Activated gamma-delta T cell treated with anti-CD3 and anti-CD28 coated beads, Interleukin-2, amount 50 U/mL, for 16 hours (primary cell): ENCODE measurements around the gene ASB10.
A peak's percentile ranks its signal among the peaks of the same experiment; 100 is the strongest.

Source experiments
- DNase-seq: peaks from one replicate; pipeline ENCODE4 v3.0.0-alpha.2; 2020; ENCODE audit warnings: low read depth

ASB10 gene

GRCh38 chr7:151187409-151188251 is 580 bp upstream of the ASB10 start:
- no peak for DNase-seq

- DNase-seq = no peak
Observed at GRCh38 chr7:151185762-151186639, 1.0 kb downstream of the ASB10 start.

GRCh38 chr7:151181011-151181431 is 6.0 kb downstream of the ASB10 start:
- no peak for DNase-seq

GRCh38 chr7:151179946-151180345 is 7.1 kb downstream of the ASB10 start:
- no peak for DNase-seq

- DNase-seq = no peak
Observed at GRCh38 chr7:151179287-151179860, 7.7 kb downstream of the ASB10 start.

GRCh38 chr7:151178831-151179230 is 8.2 kb downstream of the ASB10 start:
- no peak for DNase-seq

GRCh38 chr7:151178236-151178635 is 8.8 kb downstream of the ASB10 start:
- no peak for DNase-seq

- DNase-seq = no peak
Observed at GRCh38 chr7:151177310-151177709, 9.7 kb downstream of the ASB10 start.

GRCh38 chr7:151176401-151176800 is 10.6 kb downstream of the ASB10 start:
- DNase-seq = no peak

- DNase-seq = no peak
Observed at GRCh38 chr7:151175793-151176311, 11.2 kb downstream of the ASB10 start.

- no peak for DNase-seq
Observed at GRCh38 chr7:151175047-151175792, 11.8 kb downstream of the ASB10 start.

GRCh38 chr7:151174246-151175046 is 12.6 kb downstream of the ASB10 start:
- DNase-seq = no peak

GRCh38 chr7:151173386-151174245 is 13.4 kb downstream of the ASB10 start:
- DNase-seq = no peak

- peak; percentile 67 for DNase-seq
Observed at GRCh38 chr7:151172273-151173141, 14.5 kb downstream of the ASB10 start.

- no peak for DNase-seq
Observed at GRCh38 chr7:151168787-151169162, 18.3 kb downstream of the ASB10 start.

GRCh38 chr7:151168003-151168786 is 18.9 kb downstream of the ASB10 start:
- peak; percentile 40 for DNase-seq

GRCh38 chr7:151167197-151167961 is 19.7 kb downstream of the ASB10 start, which contains the start of gene GBX1:
TSS of gene GBX1 (minus strand) at chr7:151167694. CDS start at chr7:151167548, 146 bp downstream.
- DNase-seq = no peak
